Activated T-helper 17 cell treated with anti-CD3 and anti-CD28 coated beads, Interleukin-2, amount 50 U/mL, for 72 hours (primary cell): ENCODE data around the gene C22orf23. TPM values are rescaled to one million over a fixed set of nuclear protein-coding genes. Genes with fewer than 3 reads are reported as not detected.
A peak's percentile ranks its signal among the peaks of the same experiment; 100 is the strongest.

Source experiments
- ATAC-seq: fragments of 150-1000 bp; cut with Tn5 transposase; replicated peaks from 2 replicates; pipeline ENCODE4 v1.10.0; 2021; ENCODE audit warnings: mild to moderate bottlenecking, moderate library complexity
- H3K27ac Mint-ChIP-seq: one replicate; pipeline ENCODE4 v1.8.0; 2022; ENCODE audit warnings: mixed read lengths
- H3K27me3 Mint-ChIP-seq: one replicate; pipeline ENCODE4 v1.8.0; 2022; ENCODE audit warnings: mixed read lengths
- H3K36me3 Mint-ChIP-seq: one replicate; pipeline ENCODE4 v1.8.0; 2022; ENCODE audit warnings: low read depth, mild to moderate bottlenecking, mixed read lengths
- H3K4me1 Mint-ChIP-seq: one replicate; pipeline ENCODE4 v1.8.0; 2022; ENCODE audit warnings: mixed read lengths
- H3K4me3 Mint-ChIP-seq: one replicate; pipeline ENCODE4 v1.8.0; 2022; ENCODE audit warnings: mild to moderate bottlenecking, mixed read lengths
- H3K9me3 Mint-ChIP-seq: one replicate; pipeline ENCODE4 v1.8.0; 2022; ENCODE audit warnings: mixed read lengths
- total RNA-seq, 2 donors: library from RNA; stranded (reverse); gene quantifications; one replicate each; pipeline ENCODE4 v1.2.3, GENCODE V29; 2022

Gene C22orf23
- total RNA-seq, 2 donors from 2014 or later: 0.84 TPM; not detected in 1

DNA sequence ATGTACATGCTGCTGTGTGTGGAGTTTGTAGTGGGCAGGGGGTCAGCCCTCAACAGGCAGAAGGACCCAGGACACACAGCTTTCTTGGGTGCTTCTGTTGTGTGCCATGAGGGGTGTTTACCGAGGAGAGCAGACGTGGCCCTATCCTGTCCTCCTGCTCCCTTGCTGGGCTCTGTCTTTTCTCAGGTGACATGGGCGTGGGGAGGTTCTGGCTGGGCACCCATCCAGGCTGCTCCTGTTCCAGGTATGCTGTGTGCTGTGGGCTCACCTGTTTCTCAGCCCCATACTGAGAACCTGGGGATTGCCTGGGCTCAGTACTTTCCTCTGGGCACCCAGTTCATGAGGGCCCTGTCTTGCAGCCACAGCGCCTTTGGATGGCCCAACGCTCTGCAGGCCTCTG is 24.0 kb downstream of the C22orf23 start:
- Mint-ChIP-seq H3K4me1 (peaks cover 4% of the 10 kb centered on the region), H3K36me3 (peaks cover 12% of the 10 kb centered on the region), H3K9me3 (no peaks in the 10 kb centered on the region), H3K27ac (no peak overlapping the region), H3K27me3 (no peaks in the 10 kb centered on the region), H3K4me3 (no peak overlapping the region)
- ATAC-seq: no peak

DNA sequence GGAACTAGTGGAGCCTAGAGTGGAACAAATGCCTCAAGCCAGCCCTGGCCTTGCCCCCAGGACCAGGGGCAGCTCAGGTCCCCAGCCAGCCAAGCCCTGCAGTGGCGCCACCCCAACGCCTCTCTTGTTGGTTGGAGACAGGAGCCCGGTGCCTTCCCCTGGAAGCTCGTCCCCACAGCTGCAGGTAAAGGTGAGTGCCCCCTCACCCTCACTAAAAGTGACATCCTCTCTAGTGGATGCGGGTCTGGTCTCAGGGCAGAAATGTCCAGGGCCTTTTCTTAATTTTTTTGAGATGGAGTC is 25.8 kb downstream of the C22orf23 start:
- Mint-ChIP-seq H3K36me3 (peaks cover 18% of the 10 kb centered on the region), H3K4me3 (no peak overlapping the region)
- no peak for ATAC-seq

DNA sequence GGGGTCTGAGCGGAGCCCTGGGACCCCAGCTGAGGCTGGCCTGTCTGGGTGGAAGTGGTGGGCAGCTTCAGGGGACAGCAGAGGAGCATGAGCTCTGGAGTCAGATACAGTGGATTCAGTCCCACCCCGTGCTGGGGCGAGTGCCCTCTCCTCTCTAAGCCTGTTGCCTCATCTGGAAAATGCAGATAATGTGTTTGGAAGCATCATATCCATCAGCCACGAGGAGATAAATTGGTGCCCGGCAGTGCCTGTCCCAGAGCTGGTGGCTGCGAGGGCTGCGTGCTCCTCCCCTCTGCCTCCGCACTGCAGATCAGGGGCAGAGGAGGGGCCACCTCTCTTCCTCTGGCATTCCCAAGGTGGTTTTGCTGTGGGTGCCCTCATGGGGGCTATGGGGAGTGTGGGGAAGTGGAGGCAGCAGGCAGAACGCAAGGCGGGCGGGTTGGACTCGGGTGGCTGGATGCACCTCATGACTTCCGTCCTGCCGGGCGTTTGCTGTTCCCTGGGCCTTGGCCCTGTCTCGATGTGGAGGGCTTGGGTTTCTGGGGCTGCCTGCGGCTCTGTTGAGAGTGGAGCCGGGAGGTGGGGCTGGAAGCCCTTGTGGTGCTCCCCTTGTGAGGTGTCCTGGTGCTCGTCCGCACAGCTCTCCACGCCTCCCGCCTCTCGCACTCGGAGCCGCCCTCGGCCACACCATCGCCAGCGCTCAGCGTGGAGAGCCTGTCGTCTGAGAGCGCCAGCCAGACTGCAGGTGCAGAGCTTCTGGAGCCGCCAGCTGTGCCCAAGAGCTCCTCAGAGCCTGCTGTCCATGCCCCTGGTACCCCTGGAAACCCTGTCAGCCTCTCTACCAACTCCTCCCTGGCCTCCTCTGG is 26.4 kb downstream of the C22orf23 start:
- ATAC-seq: no peak
- Mint-ChIP-seq H3K27me3 (no peaks in the 10 kb centered on the region), H3K4me1 (no peaks in the 10 kb centered on the region), H3K27ac (no peak overlapping the region), H3K4me3 (no peak overlapping the region), H3K9me3 (no peaks in the 10 kb centered on the region), H3K36me3 (peaks cover 18% of the 10 kb centered on the region)

More for the DNA sequence above, 25.8 kb downstream of the C22orf23 start:
- Mint-ChIP-seq H3K4me1 (no peaks in the 10 kb centered on the region), H3K27ac (no peak overlapping the region), H3K9me3 (no peaks in the 10 kb centered on the region), H3K27me3 (no peaks in the 10 kb centered on the region)

DNA sequence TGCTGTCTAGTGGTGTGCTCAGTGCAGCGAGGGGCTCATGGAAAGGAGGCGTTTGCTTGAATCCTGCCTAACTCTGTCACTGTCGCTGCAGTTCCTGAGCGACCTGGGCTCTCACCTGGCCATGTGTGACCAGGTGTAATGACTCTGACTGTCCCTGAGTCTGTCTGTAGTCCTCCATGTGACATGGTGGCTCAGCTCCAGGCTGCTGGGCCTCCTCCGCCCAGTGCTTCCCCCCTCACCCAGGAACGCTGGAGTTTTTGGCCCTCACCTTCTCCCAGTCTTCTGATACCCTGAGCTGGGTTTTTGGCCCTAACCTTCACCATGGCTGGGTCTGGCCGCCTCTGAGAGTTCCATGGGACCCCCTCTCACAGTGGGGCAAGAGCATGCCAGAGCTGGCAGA is 27.0 kb downstream of the C22orf23 start:
- H3K4me1 Mint-ChIP-seq: no peaks in the 10 kb centered on the region
- H3K36me3 Mint-ChIP-seq: peaks cover 23% of the 10 kb centered on the region
- no peak overlapping the region for H3K27ac Mint-ChIP-seq
- no peak for ATAC-seq
- no peaks in the 10 kb centered on the region for H3K27me3 Mint-ChIP-seq
- no peaks in the 10 kb centered on the region for H3K9me3 Mint-ChIP-seq
- no peak overlapping the region for H3K4me3 Mint-ChIP-seq

DNA sequence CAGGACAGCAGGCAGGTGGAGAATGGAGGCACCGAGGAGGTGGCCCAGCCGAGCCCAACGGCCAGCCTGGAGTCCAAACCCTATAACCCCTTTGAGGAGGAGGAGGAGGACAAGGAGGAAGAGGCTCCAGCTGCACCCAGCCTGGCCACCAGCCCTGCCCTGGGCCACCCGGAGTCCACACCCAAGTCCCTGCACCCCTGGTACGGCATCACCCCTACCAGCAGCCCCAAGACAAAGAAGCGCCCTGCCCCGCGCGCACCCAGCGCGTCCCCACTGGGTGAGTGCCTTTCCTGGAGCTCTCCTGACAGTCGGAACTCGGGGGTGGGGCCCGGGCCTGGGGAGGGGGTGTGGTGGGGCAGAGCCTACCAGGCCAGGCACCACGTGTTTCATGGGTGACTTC is 27.6 kb downstream of the C22orf23 start:
- no peak for ATAC-seq
- no peaks in the 10 kb centered on the region for H3K27me3 Mint-ChIP-seq
- no peak overlapping the region for H3K4me3 Mint-ChIP-seq
- H3K9me3 Mint-ChIP-seq: no peaks in the 10 kb centered on the region
- peaks cover 26% of the 10 kb centered on the region for H3K36me3 Mint-ChIP-seq
- H3K27ac Mint-ChIP-seq: no peak overlapping the region
- H3K4me1 Mint-ChIP-seq: no peaks in the 10 kb centered on the region

DNA sequence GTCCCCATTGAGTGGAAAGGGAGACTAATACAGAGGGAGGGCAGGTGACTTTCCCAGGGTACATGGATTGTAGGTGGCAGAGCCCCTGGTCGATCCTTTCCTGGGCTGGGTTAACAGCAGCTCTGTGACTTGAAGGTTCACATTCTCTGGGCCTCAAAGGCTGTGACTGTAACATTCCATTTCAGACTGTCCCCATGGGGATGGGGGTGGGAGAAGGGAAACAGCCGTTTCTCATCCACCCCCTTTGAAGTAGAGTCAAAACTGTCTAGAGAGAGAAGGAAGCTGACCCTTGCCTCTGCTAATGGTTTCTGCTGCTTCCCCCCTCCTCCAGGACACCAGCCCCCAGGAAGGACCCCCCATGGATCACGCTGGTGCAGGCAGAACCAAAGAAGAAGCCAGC is 28.1 kb downstream of the C22orf23 start:
- Mint-ChIP-seq H3K4me1 (no peaks in the 10 kb centered on the region), H3K27me3 (no peaks in the 10 kb centered on the region), H3K9me3 (no peaks in the 10 kb centered on the region), H3K27ac (no peak overlapping the region), H3K36me3 (peaks cover 28% of the 10 kb centered on the region), H3K4me3 (no peak overlapping the region)
- ATAC-seq: no peak

DNA sequence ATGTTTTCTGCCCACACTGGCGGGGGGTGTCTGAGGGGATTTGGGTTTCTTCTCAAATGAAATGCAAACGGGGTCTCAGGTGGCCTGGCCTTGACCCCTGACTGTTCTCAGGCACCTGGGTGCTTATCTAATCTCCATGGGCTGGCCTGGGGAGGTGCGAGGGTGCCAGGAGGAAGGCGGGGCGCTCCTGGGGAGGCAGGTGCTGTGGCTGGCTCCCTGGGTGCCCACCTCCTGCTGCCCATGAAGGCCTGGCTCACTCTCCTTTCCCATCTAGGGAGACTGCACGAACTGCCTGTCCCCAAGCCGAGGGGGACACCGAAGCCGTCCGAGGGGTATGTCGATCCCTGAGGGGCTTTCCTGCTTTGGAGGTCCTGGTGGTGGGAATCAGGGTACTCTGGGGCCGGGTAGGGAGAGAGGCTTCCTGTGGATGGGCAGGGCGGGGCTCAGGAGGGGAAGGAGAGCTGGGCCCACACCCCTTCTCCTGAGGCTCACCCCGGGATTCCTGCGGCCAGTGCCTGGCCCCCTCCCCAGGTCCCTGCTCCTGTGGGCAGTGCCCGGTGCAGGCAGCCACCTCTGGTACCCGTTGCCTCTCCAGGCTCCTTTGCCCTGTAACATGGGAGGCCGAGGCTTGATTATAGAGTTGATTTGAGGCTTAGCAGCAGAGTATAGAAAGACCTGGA is 28.9 kb downstream of the C22orf23 start:
- H3K9me3 Mint-ChIP-seq: no peaks in the 10 kb centered on the region
- H3K27ac Mint-ChIP-seq: no peak overlapping the region
- ATAC-seq: no peak
- no peaks in the 10 kb centered on the region for H3K27me3 Mint-ChIP-seq
- no peak overlapping the region for H3K4me3 Mint-ChIP-seq
- no peaks in the 10 kb centered on the region for H3K4me1 Mint-ChIP-seq
- H3K36me3 Mint-ChIP-seq: peaks cover 34% of the 10 kb centered on the region

DNA sequence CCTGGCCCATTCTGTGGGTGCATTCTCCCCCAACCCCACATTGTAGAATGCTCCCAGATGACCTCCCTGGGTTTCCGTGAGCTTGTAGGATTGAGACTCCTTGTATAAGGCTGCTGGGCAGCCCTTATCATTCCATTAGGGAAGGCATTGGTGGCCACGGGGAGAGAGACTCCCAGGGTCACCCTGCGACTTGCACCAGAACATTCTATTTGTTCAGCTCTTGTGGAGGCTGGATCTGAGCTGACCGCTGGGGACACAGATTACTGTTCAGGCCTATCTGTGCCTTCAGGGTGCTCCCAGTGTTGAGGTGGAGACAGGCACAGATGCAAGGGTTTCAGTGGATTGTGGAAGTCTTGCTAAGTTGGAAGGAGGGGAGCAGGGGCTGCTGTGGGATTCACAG is 29.5 kb downstream of the C22orf23 start:
- H3K4me1 Mint-ChIP-seq: no peaks in the 10 kb centered on the region
- H3K9me3 Mint-ChIP-seq: no peaks in the 10 kb centered on the region
- H3K27ac Mint-ChIP-seq: no peak overlapping the region
- ATAC-seq: no peak
- H3K36me3 Mint-ChIP-seq: peaks cover 34% of the 10 kb centered on the region
- H3K27me3 Mint-ChIP-seq: no peaks in the 10 kb centered on the region
- no peak overlapping the region for H3K4me3 Mint-ChIP-seq

DNA sequence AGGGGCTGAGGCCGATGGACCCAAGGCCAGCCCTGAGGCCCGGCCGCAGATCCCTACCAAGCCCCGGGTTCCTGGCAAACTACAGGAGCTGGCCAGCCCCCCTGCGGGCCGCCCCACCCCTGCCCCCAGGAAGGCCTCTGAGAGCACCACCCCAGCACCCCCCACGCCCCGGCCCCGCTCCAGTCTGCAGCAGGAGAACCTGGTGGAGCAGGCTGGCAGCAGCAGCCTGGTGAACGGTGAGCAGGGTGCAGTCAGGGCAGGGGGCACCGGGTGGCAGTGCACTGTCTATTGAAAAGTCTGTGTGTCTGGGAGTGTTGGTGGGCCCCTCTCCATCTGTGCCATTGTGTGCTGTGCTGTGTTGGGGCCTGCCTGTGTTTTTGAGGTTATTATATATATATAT is 31.2 kb downstream of the C22orf23 start:
- H3K36me3 Mint-ChIP-seq: peaks cover 23% of the 10 kb centered on the region
- no peaks in the 10 kb centered on the region for H3K4me1 Mint-ChIP-seq
- ATAC-seq: no peak
- no peak overlapping the region for H3K27ac Mint-ChIP-seq
- no peak overlapping the region for H3K4me3 Mint-ChIP-seq
- H3K27me3 Mint-ChIP-seq: no peaks in the 10 kb centered on the region
- no peaks in the 10 kb centered on the region for H3K9me3 Mint-ChIP-seq

DNA sequence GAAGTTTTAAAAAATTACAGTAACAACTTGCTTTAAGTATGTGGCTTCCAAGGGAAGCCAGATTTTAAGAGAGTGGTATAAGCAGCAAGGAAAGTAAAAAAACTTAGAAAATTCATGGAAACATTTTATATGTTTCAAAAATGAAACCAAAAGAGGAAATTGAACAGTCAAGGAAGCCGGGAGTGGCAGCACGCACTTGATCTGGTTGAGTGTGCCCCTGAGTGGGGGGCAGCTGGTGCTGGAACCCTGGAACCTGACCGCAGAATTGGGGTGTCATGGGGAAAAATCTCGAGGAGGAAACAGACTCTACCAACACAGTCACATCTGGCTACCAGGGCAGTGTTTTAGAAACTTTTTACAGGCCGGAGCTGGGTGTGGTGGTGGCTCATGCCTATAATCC is 33.3 kb downstream of the C22orf23 start:
- H3K27ac Mint-ChIP-seq: peak overlapping the region; percentile 84
- H3K4me3 Mint-ChIP-seq: peak overlapping the region; percentile 57
- peaks cover 28% of the 10 kb centered on the region for H3K36me3 Mint-ChIP-seq
- no peaks in the 10 kb centered on the region for H3K27me3 Mint-ChIP-seq
- no peak for ATAC-seq
- no peaks in the 10 kb centered on the region for H3K4me1 Mint-ChIP-seq
- H3K9me3 Mint-ChIP-seq: no peaks in the 10 kb centered on the region

DNA sequence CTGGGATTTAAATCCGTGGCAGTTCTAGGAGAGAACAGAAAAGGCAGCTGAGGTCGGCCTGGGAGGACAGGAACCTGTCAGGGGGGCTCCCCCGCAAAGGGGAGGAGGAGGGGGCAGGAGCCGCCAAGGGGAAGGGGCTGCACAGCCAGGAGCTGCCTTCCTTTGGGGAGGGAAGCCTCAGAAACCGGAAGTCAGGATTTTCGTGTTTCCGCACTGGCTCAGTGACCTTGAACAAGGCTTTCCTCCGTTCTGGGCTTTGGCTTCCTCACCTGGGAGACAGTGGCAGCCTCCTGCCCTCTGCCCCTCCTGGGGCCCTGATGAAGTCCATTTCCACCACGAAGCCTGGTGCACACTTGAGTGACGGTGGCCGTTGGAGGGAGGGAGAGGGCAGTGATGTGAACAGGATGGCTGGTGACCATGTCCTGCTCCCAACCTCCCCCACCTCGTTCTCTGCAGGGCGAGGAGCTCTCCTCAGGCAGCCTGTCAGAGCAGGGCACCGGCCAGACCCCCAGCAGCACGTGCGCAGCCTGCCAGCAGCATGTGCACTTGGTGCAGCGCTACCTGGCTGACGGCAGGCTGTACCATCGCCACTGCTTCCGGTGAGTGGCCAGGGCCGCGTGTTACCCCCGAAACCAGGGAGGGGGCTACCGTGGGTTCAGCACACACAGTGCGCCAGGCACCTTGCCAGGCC is 34.7 kb downstream of the C22orf23 start:
- H3K9me3 Mint-ChIP-seq: no peaks in the 10 kb centered on the region
- no peak overlapping the region for H3K27ac Mint-ChIP-seq
- peaks cover 30% of the 10 kb centered on the region for H3K36me3 Mint-ChIP-seq
- H3K4me1 Mint-ChIP-seq: no peaks in the 10 kb centered on the region
- H3K27me3 Mint-ChIP-seq: no peaks in the 10 kb centered on the region
- no peak overlapping the region for H3K4me3 Mint-ChIP-seq
- ATAC-seq: no peak

DNA sequence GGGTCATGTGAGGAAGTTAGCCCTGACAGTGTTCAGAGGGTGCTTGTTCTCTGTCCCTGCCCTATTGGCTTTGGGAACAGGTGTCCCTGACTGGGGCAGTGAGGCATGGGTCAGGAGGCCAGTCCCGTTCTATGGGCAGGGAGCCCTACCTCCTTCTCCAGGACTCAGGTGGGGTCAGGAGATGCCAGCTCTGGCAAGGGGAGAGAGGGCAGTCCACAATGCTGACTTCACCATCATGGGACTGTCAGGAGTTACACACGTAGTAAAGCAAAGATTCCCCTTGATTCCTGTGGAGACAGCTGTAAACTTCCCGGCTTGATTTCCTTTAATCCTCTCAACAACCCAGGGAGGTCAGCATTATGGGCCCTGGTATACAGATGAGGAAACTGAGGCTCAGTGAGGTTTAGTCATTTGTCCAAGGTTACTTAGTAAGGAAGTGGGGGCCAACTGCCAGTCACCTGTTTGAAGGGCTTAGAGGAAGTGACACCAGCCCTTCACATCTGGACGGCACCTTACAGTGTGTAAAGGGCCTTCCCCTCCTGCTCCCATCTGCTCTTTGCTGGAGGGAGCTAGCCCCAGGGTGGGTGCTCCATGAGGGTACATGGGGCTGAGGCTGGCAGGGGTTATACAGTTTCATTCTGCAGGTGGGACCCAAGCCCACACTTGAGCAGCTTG is 35.4 kb downstream of the C22orf23 start:
- H3K4me1 Mint-ChIP-seq: no peaks in the 10 kb centered on the region
- no peaks in the 10 kb centered on the region for H3K9me3 Mint-ChIP-seq
- H3K27ac Mint-ChIP-seq: no peak overlapping the region
- H3K27me3 Mint-ChIP-seq: no peaks in the 10 kb centered on the region
- peaks cover 31% of the 10 kb centered on the region for H3K36me3 Mint-ChIP-seq
- no peak overlapping the region for H3K4me3 Mint-ChIP-seq
- no peak for ATAC-seq

DNA sequence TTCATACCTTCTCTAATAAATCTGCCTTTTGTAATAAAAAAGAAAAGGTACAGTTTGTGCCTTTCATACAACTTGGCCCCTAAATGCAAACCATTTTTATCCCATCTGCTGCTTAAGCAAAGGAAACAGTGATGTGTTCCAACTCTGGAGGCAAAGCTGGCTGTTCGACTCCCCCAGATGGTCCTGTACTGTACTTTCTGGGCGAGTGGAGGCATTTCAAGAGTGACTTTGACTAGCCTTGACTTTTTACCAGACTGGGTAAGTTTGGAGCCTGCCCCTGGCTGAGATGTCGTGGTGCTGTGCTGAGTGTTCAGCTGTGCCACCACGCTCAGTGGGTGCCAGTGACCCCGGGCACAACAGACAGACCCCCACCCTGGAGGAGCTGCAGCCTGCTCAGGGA is 37.1 kb downstream of the C22orf23 start:
- H3K4me3 Mint-ChIP-seq: no peak overlapping the region
- H3K36me3 Mint-ChIP-seq: peaks cover 29% of the 10 kb centered on the region
- H3K27me3 Mint-ChIP-seq: no peaks in the 10 kb centered on the region
- no peak overlapping the region for H3K27ac Mint-ChIP-seq
- H3K4me1 Mint-ChIP-seq: no peaks in the 10 kb centered on the region
- ATAC-seq: no peak
- H3K9me3 Mint-ChIP-seq: no peaks in the 10 kb centered on the region

DNA sequence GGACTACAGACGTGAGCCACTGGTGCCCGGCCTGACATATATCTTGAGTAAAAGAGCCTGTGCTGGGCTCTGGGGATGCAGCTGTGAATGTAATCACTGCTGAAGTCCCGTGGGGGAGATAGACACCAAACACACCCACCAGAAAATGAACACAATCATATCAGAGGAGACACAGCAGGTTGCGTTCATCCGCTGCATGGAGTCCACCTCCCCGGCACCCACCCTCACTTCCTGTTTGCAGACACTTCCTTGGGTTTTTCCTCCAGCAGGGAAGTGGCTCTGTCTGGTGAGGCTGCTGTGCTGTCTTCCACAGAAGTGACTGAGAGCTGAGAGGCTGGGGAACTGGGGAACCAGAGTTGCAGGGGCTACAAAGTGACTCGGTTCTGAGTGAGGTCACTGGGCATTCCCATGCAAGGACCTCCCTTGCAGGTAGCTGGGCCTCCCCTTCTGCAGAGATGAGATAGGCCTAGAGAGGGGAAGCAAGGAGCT is 40.1 kb downstream of the C22orf23 start:
- Mint-ChIP-seq H3K9me3 (no peaks in the 10 kb centered on the region), H3K4me3 (no peak overlapping the region), H3K4me1 (peaks cover 4% of the 10 kb centered on the region), H3K27me3 (no peaks in the 10 kb centered on the region), H3K36me3 (peaks cover 18% of the 10 kb centered on the region), H3K27ac (peak overlapping the region; percentile 48)
- no peak for ATAC-seq
